Kidney glomerular epithelial cell (primary cell): Measurements from ENCODE around the gene CNOT11.
"Not testable (repeated sequence)": the region's sequence is repeated elsewhere in the genome, so short reads cannot be mapped to it uniquely, and the experiment has no call there.

Experiments used
- DNase-seq: peaks from one replicate; lab custom pipeline; 2025; lab: John Stamatoyannopoulos, UW

Gene CNOT11

DNA sequence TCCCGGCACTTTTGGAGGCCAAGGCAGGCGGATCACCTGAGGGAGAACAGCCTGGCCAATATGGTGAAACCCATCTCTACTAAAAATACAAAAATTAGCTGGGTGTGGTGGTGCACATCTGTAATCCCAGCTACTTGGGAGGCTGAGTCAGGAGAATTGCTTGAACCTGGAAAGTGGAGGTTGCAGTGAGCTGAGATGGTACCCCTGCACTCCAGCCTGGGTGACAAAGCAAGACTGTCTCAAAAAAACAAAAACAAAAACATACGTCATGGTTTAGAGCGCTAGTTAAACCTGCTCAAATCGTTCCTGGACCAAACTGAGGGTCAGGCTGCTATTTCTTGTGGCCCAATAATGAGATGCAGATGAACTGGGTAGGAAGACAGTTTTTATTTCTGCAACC lies 7.2 kb upstream of the CNOT11 start:
- not testable (repeated sequence) for DNase-seq

DNA sequence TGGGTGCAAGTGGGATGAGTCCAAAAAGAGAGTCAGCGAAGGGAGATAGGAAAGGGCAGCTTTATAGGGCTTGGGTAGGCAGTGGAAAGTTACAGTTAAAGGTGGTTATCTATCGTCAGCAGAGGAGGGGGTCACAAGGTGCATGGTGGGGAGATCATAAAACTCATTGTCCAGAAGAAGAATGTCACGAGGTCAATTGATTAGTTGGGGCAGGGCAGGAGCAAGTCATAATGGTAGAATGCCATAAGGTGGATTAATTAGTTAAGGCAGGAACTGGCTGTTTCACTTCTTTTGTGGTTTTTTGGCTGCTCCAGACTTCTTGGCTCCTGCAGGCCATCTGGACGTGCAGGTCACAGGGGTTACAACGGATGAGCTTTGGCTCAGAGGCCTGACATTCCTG lies 3.9 kb upstream of the CNOT11 start:
- not testable (repeated sequence) for DNase-seq

DNA sequence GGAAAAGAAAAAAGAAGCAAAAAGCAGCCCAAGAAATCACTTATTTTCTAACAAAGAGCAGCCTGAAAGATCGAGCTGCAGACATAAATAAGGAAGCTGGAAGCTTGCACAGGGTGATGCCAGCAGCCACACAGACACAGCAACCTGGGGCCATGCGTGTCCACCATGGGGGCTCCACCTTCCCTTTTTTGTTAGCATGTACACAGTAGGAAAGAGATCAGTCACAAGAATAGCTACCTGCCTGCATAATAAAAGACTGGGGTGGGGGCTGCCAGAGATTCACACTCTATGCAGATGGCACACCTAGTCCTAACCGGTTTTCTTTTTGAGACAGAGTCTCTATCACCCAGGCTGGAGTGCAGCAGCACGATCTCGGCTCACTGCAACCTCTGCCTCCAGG lies 2.9 kb upstream of the CNOT11 start:
- no peak for DNase-seq

DNA sequence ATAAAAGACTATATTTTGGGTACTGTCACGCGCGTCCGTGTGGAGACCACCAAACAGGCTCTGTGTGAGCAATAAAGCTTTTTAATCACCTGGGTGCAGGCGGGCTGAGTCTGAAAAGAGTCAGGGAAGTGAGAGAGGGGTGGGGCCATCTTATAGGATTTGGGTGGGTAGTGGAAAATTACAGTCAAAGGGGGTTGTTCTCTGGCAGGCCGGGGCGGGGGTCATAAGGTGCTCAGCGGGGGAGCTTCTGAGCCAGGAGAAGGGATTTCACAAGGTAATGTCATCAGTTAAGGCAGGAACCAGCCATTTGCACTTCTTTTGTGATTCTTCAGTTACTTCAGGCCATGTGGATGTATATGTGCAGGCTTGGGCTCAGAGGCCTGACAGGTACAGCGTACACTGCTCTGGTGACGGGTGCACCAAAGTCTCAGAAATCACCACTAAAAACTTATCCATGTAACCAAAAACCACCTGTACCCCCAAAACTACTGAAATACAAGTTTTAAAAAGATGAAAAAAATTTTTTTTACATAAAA lies 1.4 kb upstream of the CNOT11 start:
- DNase-seq, result not testable (repeated sequence)

DNA sequence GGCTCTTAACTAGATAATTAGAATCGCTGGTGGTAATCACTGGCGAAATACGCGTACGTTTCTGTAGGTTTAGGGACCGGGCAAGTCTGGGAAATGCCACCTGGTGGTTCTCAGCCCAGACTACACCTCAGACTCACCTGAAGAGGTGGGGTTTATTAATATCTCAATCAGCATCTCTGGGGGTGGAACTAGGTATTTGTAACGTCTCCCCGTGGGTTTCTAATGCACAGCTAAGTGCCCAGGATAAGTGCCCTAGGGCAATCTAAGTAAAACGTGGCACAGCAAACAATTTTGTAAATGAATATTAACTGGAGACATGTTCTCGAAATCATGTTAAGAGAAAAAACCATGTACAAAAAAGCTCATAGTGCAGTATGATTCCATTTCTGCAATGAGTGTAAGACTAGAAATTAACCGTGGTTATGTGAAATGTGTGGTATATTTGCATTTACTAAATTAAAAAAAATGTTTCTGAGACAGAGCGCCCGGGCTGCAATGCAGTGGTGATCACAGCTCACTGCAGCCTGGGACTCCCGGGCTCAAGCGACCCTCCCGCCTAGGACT lies 760 bp upstream of the CNOT11 start:
- peak; percentile 12 for DNase-seq

DNA sequence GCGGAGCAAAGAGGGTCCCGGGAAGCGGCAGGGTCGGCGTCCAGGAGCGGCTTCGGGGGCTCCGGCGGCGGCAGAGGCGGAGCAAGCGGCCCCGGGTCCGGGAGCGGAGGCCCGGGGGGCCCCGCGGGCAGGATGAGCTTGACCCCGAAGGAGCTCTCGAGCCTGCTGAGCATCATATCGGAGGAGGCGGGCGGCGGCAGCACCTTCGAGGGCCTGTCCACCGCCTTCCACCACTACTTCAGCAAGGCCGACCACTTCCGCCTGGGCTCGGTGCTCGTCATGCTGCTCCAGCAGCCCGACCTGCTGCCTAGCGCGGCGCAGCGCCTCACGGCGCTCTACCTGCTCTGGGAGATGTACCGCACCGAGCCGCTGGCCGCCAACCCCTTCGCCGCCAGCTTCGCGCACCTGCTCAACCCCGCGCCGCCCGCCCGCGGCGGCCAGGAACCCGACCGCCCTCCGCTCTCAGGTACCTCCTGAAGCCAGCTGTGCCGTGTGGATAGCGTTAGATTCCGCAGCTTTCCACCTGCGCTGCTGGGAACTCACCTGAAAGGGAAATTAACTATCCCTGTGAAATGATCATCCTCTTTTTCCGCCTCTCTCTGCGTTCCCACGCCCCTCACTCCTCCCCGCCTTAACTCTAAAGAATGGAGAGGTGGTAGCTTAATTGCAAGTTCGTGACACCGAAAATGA lies 472 bp downstream of the CNOT11 start:
- DNase-seq, result peak; percentile 26

DNA sequence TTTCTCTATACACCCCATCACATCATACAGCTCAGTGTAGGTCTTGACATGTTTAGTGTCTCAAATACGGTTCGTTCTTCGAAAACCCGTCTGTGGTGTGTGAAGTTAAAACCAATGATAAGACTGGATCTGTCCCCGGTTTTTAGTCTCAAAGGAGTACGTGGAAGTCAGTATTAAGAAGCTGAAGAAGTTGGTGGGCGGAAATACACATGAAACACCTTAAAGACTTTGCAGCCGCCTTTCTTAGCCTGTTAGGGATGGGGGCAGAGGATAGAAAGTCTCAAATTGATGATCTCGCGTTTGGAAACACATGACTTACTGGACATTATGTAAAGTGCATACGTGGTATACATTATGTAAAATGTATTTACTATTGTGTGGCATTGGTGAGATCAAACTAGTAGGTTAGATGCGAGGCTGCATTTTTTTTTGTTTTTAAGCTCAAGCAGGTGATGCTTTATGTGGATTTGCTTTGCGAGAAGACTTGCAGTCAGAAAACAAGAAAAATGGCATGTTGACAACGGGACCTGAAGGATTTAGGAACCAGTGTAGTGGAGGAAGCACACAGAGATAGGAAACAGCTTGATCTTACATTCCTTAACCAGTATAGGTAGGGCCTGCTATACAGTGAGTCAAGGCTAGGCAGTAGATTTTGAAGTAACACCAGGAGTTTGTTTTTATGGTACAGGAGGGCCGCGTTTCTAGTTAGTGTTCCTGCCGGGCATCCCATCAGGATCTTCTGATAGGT lies 1.2 kb downstream of the CNOT11 start:
- DNase-seq, result no peak

DNA sequence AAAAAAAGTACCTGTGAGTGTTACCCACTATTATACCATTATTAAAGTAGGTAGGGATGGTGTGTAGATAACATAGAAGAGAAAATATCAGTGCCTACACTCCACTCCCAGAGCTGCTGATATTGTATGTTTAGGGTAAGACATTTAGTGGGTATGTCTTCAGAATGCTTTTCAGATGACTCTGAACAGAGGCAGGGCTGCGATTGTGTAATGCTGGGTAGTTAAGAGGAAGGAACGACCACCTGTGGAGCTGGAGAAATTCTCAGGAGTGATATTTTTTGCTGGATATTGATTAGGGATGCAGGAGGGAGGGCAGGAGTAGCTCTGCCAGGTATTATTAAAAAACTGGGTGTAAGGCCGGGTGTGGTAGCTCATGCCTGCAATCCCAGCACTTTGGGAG lies 2.8 kb downstream of the CNOT11 start:
- DNase-seq, result no peak

DNA sequence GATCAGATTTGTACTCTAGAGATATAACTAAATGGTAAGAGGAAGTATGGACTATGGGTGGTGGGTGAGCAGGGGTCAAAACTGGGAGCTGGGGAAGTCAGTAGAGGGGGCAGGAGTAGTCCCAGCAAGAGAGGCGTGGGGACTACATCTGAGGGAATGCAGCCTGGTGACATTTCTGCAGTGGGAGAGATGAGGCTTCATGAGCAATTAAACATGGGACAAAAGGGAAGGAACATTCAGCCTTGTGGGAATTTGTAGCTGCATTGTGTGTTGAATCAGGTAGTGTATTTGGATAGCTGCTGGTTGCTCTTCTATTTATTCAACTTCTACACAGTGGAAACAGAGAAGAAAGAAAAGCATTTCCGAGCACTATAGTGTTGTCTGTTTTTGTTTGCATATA lies 3.6 kb downstream of the CNOT11 start:
- no peak for DNase-seq

DNA sequence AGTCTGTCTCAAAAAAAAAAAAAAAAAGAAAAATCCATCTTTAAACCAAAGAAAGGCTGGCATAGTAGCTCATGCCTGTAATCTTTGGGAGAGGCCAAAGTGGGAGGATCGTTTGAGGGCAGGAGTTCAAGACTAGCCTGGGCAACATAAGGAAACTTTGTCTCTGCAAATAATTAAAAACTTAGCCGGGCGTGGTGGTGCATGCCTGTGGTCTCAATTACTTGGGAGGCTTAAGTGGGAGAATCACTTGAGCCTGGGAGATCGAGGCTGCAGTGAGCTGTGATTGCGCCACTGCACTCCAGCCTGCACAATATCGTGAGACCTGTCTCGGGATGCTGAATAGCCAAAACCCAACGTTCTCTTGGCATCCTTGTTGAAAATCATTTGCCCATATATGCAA lies 6.1 kb downstream of the CNOT11 start:
- no peak for DNase-seq

DNA sequence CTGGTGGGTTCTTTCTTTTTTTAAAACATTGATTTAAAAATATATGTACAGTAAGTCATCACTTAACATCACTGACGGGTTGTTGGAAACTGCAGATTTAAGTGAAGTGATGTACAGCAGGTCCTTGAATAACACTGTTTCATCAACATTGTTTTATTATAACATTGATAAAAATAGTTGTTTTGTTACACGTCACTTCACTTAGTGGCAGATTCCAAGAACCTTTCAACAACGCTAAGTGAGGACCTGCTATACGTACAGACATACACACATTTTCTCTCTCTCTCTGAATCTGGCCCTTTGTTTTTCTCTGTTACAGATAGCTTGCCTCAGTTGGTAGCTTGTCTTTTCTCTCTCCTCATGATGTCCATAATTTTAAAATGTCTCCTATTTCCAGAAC lies 9.5 kb downstream of the CNOT11 start:
- no peak for DNase-seq

DNA sequence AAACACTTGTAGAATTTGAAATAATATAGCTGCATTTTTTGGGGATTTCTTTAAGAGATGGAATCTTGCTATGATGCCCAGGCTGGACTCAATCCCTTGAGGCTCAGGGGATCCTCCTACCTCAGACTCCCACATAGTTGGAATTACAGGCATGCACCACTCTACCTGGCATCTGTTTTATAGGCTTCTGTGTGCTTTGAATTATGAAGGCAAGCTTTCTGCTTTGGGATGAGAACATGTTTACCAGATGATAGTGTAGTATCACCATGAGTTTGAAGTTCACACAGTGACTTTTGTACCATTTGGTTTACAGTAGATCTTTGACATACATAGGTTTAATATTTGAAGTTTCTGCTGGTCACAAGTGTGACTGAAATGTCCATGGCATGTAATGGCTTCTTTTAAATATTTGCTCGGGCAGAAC lies 10.7 kb downstream of the CNOT11 start:
- DNase-seq, result no peak

DNA sequence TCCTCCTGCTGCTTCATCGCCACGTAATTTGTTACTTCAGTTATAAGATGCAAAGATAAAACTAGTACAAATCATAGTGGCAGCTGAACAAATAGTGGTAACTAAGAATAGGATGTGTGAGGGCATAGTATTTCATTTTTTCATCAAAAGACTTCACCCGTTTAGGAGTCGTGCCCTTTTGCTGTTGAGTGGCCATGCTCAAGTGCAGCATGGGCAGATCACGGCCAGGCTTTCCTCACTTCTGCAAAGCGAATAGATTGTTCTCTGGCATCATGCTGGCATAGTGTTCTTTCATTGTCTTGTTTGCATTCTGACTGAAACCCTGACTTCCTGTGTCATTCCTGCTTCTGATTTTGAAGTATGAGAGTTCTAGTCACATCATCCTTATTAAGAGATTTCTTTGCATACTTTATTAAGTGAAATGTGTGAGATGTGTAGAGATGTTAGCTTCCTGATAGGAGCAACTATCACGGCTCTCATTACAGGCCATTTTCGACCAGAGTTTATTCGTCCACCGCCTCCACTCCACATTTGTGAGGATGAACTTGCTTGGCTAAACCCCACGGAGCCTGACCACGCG lies 11.8 kb downstream of the CNOT11 start:
- DNase-seq, result no peak

DNA sequence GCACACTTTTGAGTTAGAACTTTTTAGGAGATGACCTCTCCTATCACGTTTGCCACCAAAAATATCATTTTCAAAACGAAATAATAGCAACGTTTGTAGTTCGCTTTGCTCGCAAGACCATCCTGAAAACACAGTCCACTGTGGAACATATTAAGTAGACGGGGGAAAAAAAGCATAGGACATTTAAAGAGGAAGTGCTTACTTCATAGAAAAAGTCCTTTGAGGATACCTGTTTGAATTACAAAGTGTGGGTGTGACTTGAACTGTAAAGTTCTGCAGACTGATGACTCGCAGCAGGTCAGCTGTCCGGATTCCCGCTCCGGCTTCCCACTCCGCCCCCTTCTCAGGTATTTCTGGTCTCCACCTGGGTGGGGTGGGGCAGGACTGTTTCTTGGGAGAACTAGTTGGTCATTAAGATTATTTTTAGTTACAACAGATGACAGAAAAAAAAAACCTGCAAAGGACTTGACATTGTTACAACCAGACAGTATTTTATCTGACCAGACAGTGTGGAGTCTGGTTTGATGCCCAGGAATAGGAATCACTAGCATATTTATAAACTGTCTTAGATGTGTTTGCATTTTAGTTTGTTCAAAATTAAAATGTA lies 13.3 kb downstream of the CNOT11 start:
- no peak for DNase-seq

DNA sequence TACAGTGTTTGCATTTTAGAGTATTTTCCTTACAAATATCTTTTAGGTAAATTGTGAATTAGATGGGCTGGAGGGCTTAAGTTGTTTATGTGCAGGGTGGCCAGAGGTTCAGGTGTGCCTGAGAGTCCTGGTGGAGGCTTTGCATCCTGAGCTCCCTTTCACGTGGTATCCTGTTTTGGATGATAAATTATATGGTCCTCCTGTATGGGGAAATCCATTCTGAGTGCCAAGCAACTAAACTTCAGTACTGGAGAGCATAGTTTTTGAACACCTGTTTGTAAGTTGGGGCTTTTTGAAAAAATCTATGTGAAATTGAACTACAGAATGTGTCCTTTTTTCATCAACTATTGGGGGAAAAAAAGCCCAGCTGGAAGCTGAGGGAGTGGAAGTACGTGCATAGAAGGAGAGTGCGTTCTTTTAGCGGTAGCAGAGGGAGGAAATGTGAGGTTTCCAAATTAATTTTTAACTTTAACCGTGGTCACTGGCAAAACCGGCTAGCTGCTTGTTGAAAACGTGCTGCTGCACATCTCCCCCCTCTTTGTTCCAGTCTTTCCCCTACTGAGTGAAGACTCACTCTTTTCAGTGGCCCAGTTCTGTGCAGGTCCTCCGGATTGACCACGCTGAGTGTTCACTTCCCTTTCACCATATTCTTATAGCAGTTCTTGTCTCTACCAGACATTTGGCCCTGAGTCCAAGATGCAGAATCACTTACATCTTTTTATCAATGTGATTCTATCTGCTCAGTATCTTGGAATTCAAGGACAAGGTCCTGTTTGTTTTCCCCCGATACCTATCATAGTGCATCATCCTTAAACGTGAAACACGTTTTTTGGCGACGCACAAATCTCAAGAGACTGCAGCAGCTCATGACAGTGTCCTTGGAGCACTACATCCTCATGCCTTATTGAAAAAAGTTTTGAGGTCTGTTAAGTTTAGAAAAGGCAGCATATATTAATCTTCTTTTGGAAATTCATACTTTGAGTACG lies 15.3 kb downstream of the CNOT11 start:
- peak; percentile 31 for DNase-seq

DNA sequence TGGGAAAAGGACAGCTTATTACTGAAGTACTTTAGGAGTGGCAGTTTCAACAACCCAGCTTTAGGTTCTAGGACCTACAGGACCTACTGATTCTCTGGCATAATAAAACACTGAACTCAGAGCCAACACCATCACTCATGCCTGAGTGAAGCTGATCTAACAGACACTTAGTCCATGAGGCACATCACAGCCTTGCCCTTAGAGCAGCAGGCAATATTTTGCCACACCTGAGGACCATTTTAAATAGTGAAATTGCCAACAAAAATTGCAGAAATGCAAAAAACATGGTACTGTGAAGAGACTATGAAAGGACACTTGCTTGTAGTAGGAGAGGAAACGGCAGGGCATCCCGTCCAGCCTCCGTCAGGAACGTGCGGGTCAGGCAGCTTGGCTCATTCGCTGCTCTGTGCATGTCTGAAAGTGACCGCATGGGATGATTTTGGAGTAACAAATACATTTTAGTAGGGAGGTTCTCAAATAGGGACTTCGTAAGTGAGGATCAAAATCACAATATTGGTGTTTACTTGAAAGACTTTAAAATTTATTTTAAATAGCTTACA lies 18.1 kb downstream of the CNOT11 start:
- DNase-seq, result no peak

DNA sequence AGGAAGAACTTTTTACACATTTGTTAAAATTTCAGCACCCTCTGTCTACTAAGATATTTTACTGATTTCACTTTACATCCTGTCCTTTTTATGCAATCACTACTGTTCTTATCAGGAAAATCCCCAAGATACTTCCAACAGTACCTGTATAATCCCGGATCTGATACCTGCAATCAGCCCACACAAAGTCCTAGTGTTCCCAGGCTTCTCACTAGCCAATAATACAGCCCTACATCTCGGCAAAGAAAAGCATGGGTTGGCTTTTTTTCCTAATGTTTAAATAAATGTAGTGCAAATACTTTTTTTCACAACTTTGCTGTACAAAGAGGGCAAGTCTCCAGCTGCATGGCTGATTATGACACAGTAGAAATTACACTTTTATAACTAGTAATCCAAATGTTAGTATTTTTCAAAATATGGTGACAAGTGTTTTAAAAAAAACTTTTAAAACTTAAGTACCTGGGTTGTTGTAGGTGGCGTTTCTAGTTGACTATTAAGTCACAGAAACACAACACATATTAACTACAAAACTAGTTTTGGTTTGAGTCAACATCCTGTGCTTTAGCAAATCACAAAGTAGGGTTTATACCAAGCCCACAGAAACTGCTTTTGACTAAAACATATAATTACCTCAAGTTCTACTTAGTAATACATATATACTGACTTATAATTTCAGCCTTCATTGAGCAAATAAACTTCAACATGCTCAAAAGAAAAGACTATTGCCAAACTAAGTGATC lies 19.5 kb downstream of the CNOT11 start:
- no peak for DNase-seq

DNA sequence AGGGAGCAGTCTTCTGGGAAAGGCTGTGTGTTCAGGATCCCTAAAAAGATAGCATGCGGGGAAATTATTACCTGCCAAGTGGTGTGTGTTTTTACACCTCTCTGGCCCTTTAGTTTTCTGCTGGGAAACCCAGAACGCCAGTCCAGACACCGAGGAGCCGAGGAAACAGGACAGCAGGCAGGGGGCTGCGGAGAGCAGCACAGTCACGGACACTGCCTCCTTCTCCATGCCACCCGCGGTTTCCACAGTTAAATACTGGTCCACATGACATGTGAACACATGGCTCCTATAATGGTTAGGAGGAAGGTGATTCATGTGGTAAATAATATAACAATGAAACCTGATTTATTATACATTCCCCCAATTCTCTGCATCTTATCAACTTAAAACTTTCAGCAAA lies 20.4 kb downstream of the CNOT11 start:
- no peak for DNase-seq

DNA sequence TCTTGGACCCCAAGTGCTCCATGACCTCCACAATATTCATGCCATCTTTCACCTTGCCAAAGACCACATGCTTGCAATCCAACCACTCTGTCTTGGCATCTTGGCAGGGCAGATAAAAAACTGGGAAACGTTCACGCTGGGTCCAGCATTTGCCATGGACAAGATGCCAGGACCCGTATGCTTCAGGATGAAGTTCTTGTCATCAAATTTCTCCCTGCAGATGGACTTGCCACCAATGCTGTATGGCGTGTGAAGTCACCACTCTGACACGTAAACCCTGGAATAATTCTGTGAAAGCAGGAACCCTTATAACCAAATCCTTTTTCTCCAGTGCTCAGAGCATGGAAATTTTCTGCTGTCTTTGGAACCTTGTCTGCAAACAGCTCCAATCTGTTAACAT lies 21.5 kb downstream of the CNOT11 start:
- no peak for DNase-seq

DNA sequence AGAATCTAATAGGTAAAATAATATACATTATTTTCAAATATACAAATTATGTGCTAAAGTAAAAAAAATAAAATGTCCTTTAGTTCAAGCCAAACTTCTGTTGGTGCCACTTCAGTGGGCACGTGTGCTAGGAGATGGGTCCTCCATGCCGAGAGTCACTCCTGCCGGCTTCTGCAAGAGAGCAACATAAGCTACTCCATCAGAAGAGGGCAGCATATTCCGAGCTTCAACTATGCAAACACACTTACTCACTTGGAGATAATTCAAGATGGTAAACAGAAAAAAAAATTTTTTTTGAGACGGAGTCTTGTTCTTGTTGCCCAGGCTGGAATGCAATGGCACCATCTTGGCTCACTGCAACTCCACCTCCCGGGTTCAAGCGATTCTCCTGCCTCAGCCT lies 24.4 kb downstream of the CNOT11 start:
- no peak for DNase-seq
